Activated T-helper 17 cell treated with anti-CD3 and anti-CD28 coated beads, Interleukin-2, amount 50 U/mL, for 72 hours (primary cell): Measurements from ENCODE around the gene HDGFL2. TPM values are rescaled to one million over a fixed set of nuclear protein-coding genes. Genes with fewer than 3 reads are reported as not detected.

ENCODE experiments used
- ATAC-seq: fragments of 150-1000 bp; cut with Tn5 transposase; replicated peaks from 2 replicates; pipeline ENCODE4 v1.10.0; 2021; ENCODE audit warnings: mild to moderate bottlenecking, moderate library complexity
- H3K27ac Mint-ChIP-seq: one replicate; pipeline ENCODE4 v1.8.0; 2022; ENCODE audit warnings: mixed read lengths
- H3K27me3 Mint-ChIP-seq: one replicate; pipeline ENCODE4 v1.8.0; 2022; ENCODE audit warnings: mixed read lengths
- H3K36me3 Mint-ChIP-seq: one replicate; pipeline ENCODE4 v1.8.0; 2022; ENCODE audit warnings: low read depth, mild to moderate bottlenecking, mixed read lengths
- H3K4me1 Mint-ChIP-seq: one replicate; pipeline ENCODE4 v1.8.0; 2022; ENCODE audit warnings: mixed read lengths
- H3K4me3 Mint-ChIP-seq: one replicate; pipeline ENCODE4 v1.8.0; 2022; ENCODE audit warnings: mild to moderate bottlenecking, mixed read lengths
- H3K9me3 Mint-ChIP-seq: one replicate; pipeline ENCODE4 v1.8.0; 2022; ENCODE audit warnings: mixed read lengths
- total RNA-seq, 2 donors: library from RNA; stranded (reverse); gene quantifications; one replicate each; pipeline ENCODE4 v1.2.3, GENCODE V29; 2022

The HDGFL2 gene
- total RNA-seq, 2 donors from 2014 or later, result 30.7 to 39.3 TPM

- peak; percentile 13 for ATAC-seq
- Mint-ChIP-seq H3K4me1 (no peaks in the 10 kb centered on the region), H3K27me3 (no peaks in the 10 kb centered on the region), H3K27ac (no peak overlapping the region), H3K36me3 (peaks cover 2% of the 10 kb centered on the region), H3K9me3 (no peaks in the 10 kb centered on the region), H3K4me3 (no peak overlapping the region)
Measured at GRCh38 chr19:4505570-4506448, 33.7 kb downstream of the HDGFL2 start.

- Mint-ChIP-seq H3K4me3 (no peak overlapping the region), H3K27me3 (no peaks in the 10 kb centered on the region), H3K36me3 (no peaks in the 10 kb centered on the region), H3K9me3 (no peaks in the 10 kb centered on the region), H3K4me1 (no peaks in the 10 kb centered on the region), H3K27ac (no peak overlapping the region)
- peak; percentile 50 for ATAC-seq
Measured at GRCh38 chr19:4506449-4507149, 34.5 kb downstream of the HDGFL2 start.

DNA sequence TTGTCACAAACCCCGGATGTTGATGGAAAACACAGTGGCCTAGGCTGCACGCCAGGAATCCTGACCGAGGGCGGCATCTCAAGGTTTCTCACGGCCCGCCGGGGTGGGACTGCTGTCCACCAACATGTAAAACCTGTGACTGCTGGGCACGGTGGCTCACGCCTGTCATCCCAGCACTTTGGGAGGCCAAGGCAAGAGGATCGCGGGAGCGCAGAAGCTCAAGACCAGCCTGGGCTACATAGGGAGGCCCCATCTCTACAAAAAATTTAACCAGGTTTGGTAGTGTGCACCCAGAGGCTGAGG, 35.0 kb downstream of the HDGFL2 start:
- no peak for ATAC-seq
- H3K27me3 Mint-ChIP-seq, result no peaks in the 10 kb centered on the region
- no peaks in the 10 kb centered on the region for H3K36me3 Mint-ChIP-seq
- H3K27ac Mint-ChIP-seq, result no peak overlapping the region
- H3K4me3 Mint-ChIP-seq, result no peak overlapping the region
- H3K4me1 Mint-ChIP-seq, result no peaks in the 10 kb centered on the region
- H3K9me3 Mint-ChIP-seq, result no peaks in the 10 kb centered on the region

- Mint-ChIP-seq H3K4me3 (no peak overlapping the region), H3K27ac (no peak overlapping the region), H3K9me3 (no peaks in the 10 kb centered on the region), H3K36me3 (no peaks in the 10 kb centered on the region), H3K4me1 (no peaks in the 10 kb centered on the region), H3K27me3 (no peaks in the 10 kb centered on the region)
- ATAC-seq, result no peak
Measured at GRCh38 chr19:4507804-4508203, 35.7 kb downstream of the HDGFL2 start.

DNA sequence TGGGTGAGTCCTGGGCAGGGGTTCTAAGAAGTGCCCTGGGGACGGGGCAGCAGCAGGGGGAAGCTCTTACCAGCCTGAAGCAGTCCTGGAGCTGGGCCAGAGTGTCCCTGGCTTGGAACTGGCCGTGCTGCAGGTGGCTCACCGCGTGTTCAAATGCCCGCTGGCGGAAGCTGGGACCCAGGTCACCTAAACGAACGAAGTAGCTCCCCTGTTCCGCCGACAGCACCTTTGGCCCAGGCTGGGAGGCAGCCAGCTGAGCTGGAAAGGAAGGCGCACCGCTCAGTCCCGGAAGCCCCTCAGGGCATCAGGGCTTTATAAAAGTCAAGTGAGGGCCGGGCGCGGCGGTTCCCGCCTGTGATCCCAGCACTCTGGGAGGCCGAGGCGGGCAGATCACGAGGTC, 36.6 kb downstream of the HDGFL2 start:
- Mint-ChIP-seq H3K4me1 (no peaks in the 10 kb centered on the region), H3K36me3 (no peaks in the 10 kb centered on the region), H3K27me3 (no peaks in the 10 kb centered on the region), H3K4me3 (no peak overlapping the region), H3K9me3 (no peaks in the 10 kb centered on the region), H3K27ac (no peak overlapping the region)
- ATAC-seq, result no peak

GRCh38 chr19:4510435-4511255, 38.5 kb downstream of the HDGFL2 start:
- Mint-ChIP-seq H3K9me3 (no peaks in the 10 kb centered on the region), H3K27me3 (no peaks in the 10 kb centered on the region), H3K4me1 (no peaks in the 10 kb centered on the region), H3K27ac (no peak overlapping the region), H3K4me3 (no peak overlapping the region), H3K36me3 (no peaks in the 10 kb centered on the region)
- ATAC-seq, result no peak

GRCh38 chr19:4511300-4512054, 39.4 kb downstream of the HDGFL2 start:
- no peak overlapping the region for H3K4me3 Mint-ChIP-seq
- H3K27me3 Mint-ChIP-seq, result no peaks in the 10 kb centered on the region
- no peaks in the 10 kb centered on the region for H3K36me3 Mint-ChIP-seq
- no peak overlapping the region for H3K27ac Mint-ChIP-seq
- ATAC-seq, result no peak
- no peaks in the 10 kb centered on the region for H3K4me1 Mint-ChIP-seq
- no peaks in the 10 kb centered on the region for H3K9me3 Mint-ChIP-seq

GRCh38 chr19:4512070-4512469, 40.0 kb downstream of the HDGFL2 start:
- Mint-ChIP-seq H3K4me3 (no peak overlapping the region), H3K27ac (no peak overlapping the region), H3K27me3 (no peaks in the 10 kb centered on the region), H3K4me1 (no peaks in the 10 kb centered on the region), H3K9me3 (no peaks in the 10 kb centered on the region), H3K36me3 (no peaks in the 10 kb centered on the region)
- no peak for ATAC-seq

DNA sequence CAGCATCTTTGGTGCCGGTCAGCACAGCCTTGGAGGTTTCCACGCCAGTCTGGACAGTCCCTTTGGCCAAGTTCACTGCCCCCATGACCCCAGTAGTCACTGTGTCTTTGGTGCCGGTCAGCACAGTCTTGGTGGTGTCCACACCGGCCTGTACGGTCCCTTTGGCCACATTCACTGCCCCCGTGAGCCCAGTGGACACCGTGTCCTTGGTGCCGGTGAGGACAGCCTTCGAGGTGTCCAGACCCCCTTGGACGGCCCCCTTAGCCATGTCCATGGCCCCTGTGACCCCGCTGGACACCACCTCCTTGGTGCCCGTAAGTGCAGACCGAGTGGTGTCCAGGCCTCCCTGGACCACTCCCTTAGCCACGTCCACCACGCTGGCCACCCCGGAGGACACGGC, 41.2 kb downstream of the HDGFL2 start:
- Mint-ChIP-seq H3K27ac (no peak overlapping the region), H3K36me3 (no peaks in the 10 kb centered on the region), H3K4me3 (no peak overlapping the region), H3K9me3 (no peaks in the 10 kb centered on the region), H3K27me3 (no peaks in the 10 kb centered on the region), H3K4me1 (no peaks in the 10 kb centered on the region)
- ATAC-seq, result no peak

GRCh38 chr19:4515732-4516131, 43.6 kb downstream of the HDGFL2 start:
- Mint-ChIP-seq H3K27me3 (peaks cover 3% of the 10 kb centered on the region), H3K36me3 (no peaks in the 10 kb centered on the region), H3K4me1 (no peaks in the 10 kb centered on the region), H3K9me3 (no peaks in the 10 kb centered on the region), H3K27ac (no peak overlapping the region), H3K4me3 (no peak overlapping the region)
- no peak for ATAC-seq

GRCh38 chr19:4516199-4516938, 44.3 kb downstream of the HDGFL2 start:
- Mint-ChIP-seq H3K9me3 (no peaks in the 10 kb centered on the region), H3K4me3 (no peak overlapping the region), H3K4me1 (no peaks in the 10 kb centered on the region), H3K27me3 (peaks cover 3% of the 10 kb centered on the region), H3K36me3 (no peaks in the 10 kb centered on the region), H3K27ac (no peak overlapping the region)
- ATAC-seq, result no peak

DNA sequence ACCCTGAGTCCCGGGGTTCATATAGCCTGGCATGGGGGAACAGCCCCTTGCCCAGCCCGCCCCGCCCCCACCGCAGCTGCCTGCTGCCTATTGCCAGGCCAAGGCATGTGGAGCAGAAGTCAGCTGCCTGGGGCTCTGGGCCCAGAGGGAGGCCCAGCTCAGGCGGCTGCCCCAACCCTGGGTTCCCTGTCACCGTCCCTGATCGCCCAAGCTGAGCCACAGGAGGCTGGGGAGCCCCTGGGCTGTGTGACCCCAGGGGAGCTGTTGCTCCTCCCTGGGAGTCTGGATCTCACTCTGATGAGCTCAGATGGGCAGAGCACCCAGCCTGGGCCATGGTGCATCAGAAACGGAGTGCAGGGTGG, 44.8 kb downstream of the HDGFL2 start:
- no peaks in the 10 kb centered on the region for H3K36me3 Mint-ChIP-seq

DNA sequence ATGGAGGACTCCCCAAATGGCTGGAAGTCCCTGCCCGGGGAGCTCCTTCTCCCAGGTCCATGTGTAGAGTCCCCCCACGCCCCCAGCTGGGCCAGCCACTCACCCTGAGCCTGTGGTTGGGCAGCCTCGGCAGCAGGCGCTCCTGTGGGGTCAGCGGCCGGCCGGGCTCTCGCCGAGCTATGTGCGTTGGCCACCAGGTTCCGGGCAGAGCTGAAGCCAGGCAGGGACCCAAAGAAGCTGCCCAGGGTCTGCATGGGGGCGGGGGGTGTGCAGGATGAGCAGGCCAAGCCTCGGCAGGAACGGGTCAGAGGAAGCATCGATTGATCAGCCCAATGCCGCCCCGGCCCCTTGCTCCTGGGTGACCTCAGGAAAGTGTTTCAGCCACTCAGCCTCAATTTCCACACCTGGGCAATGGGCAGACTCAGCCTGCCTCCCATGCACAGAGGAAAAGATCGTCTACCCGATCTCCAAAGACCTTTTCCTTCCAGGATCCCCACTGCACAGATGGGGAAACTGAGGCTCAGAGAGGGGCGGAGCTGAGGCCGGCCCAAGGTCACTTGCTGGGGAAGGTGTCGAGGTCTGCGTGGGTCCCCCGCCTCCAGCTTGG, 45.5 kb downstream of the HDGFL2 start:
- Mint-ChIP-seq H3K36me3 (no peaks in the 10 kb centered on the region), H3K4me1 (no peaks in the 10 kb centered on the region), H3K9me3 (no peaks in the 10 kb centered on the region), H3K27me3 (peaks cover 3% of the 10 kb centered on the region), H3K27ac (no peak overlapping the region), H3K4me3 (no peak overlapping the region)
- ATAC-seq, result no peak

More for the DNA sequence above, 44.8 kb downstream of the HDGFL2 start:
- Mint-ChIP-seq H3K4me3 (no peak overlapping the region), H3K27ac (no peak overlapping the region), H3K27me3 (peaks cover 3% of the 10 kb centered on the region), H3K9me3 (no peaks in the 10 kb centered on the region), H3K4me1 (no peaks in the 10 kb centered on the region)
- ATAC-seq, result no peak
